ENCODE results near the gene HIF1A.
A peak's percentile ranks its signal among the peaks of the same experiment; 100 is the strongest.

The HIF1A gene

DNA sequence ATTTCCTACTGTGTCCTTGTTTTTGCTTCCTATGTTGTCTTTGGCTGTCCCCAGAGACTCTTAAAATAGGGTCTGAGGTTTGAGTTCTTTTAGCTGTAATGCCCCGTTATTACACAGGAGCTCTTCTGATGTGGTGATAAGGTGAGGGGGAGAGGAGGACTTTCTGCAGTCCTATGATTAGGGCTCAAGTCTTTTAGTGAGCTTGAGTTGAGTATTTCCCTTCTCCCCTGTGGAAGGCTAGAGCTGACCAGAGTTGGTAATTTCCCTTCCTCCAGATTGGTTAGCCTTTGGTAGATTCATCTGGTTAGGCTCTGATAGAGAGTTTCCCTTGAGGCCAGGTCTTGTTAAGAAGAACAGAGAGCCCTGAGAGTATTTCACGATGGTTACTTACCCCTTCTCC, 4.3 kb upstream of the HIF1A start:
- Mint-ChIP-seq H3K4me3 (no peak overlapping the region), H3K27ac (peak overlapping the region; percentile 86), H3K4me1 (ENCODE audit: low read depth) (peaks cover 37% of the 10 kb centered on the region), H3K9me3 (no peaks in the 10 kb centered on the region), H3K27me3 (no peaks in the 10 kb centered on the region), H3K36me3 (ENCODE audit: low read depth) (peaks cover 9% of the 10 kb centered on the region)
- DNase-seq, result no peak

DNA sequence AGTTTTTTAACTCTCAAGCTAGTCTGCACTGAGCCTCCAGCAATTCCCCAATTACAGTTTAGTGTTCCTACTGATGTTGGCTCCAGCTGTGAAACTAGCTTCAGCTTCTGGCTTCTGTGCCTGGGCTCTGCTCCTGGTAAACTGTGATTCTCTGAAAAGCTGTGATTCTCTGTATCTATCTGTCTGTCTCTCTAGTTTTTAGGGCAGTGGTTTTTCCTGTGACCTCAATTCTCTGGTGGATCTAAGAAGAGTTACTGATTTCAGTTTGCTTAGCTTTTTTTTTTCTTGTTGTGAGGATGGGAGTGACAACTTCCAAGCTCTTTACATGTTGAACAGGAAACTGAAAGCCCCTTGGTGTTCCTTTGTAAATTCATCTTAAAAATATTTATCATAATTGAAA, 3.8 kb upstream of the HIF1A start:
- Mint-ChIP-seq H3K27ac (peak overlapping the region; percentile 86), H3K4me3 (peak overlapping the region; percentile 14)

DNA sequence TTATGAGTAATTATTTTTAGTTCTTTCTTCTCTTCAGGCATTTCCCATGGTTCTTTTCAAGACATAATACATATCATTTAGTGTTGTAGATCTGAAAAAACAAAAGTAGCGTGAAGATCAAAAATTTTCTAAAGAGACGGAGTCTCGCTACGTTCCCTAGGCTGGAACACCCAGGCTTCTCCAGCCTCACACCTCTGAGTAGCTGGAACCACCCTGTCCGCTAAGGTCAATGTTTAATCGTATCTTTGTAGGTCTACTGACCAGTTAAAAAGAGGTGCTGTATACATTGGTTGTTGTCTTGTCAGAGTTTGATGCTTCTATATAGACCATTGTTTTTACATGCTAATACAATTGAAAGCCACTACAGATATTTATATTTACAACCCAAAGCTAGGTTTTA, 1.3 kb upstream of the HIF1A start:
- H3K4me3 Mint-ChIP-seq, result peak overlapping the region; percentile 93
- H3K4me1 Mint-ChIP-seq (ENCODE audit: low read depth), result peaks cover 46% of the 10 kb centered on the region
- H3K27me3 Mint-ChIP-seq, result no peaks in the 10 kb centered on the region
- peak overlapping the region; percentile 98 for H3K27ac Mint-ChIP-seq
- DNase-seq, result no peak
- H3K36me3 Mint-ChIP-seq (ENCODE audit: low read depth), result peaks cover 39% of the 10 kb centered on the region
- H3K9me3 Mint-ChIP-seq, result no peaks in the 10 kb centered on the region

More for the DNA sequence above, 3.8 kb upstream of the HIF1A start:
- no peak for DNase-seq
- Mint-ChIP-seq H3K9me3 (no peaks in the 10 kb centered on the region), H3K4me1 (ENCODE audit: low read depth) (peaks cover 37% of the 10 kb centered on the region), H3K27me3 (no peaks in the 10 kb centered on the region), H3K36me3 (ENCODE audit: low read depth) (peaks cover 14% of the 10 kb centered on the region)

DNA sequence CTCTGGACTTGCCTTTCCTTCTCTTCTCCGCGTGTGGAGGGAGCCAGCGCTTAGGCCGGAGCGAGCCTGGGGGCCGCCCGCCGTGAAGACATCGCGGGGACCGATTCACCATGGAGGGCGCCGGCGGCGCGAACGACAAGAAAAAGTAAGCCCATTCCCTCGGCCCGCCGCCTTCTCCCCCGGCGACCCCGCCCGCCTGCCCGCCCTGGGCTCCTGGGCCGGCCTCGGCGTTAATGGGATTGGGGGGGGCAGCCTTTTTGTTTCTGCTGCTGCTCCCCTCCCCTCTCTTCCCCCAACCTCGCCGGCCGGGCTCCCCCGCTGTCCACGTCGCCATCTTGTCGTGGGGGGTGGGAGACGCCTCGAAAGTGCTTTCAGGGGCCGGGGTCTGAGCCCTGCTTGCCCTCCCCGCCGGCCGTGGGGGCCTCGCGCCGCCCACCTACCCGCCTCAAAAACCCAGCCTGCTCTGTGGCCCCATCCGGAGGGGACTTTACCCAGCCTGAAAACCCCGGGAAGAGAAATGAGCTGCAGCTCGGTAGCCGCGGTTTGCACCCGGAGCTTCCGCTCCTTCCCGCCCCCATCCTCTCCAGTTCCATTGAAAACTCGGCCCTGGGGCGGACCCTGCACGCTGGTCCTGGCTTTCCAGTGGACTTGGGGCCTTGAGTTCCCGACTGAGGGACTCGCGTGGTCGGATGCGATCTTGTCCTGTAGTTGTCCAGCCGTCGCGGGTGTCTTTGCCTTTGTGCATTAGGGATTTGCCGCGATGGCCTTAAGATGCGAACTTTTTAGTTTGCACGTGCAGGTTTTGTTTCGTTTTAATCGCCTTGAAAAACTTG, 598 bp downstream of the HIF1A start:
- peak; percentile 77 for DNase-seq
- no peaks in the 10 kb centered on the region for H3K9me3 Mint-ChIP-seq

DNA sequence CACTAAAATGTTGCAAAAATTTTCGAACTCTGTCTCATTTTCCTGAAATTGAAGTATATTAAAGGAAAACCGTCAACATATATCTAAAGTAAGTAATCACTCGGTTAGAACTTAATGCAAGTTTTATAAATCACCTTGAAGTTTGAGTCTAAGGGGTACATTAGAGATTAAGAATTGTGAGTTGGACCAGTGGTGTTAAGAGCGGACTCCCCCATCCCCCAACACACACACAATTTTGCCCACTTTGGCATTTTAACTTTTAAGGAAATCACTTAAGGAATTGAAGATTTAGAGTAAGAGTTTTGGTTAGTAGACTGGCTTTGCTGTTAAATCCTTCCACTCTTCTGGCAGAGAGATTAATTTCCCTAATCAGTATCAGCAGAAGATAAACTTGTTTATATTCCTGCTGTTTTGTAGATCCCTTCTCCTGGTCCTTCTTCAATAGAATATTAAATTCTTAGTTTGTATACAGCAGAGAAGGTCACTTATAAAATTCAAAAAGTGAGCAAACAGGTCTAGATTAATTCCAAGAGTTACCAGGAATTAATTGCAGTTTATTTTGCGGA, 1.5 kb downstream of the HIF1A start:
- Mint-ChIP-seq H3K27ac (peak overlapping the region; percentile 98), H3K27me3 (no peaks in the 10 kb centered on the region), H3K4me1 (ENCODE audit: low read depth) (peaks cover 53% of the 10 kb centered on the region), H3K9me3 (no peaks in the 10 kb centered on the region), H3K36me3 (ENCODE audit: low read depth) (peaks cover 64% of the 10 kb centered on the region), H3K4me3 (peak overlapping the region; percentile 93)
- DNase-seq, result no peak

More for the DNA sequence above, 598 bp downstream of the HIF1A start:
- Mint-ChIP-seq H3K36me3 (ENCODE audit: low read depth) (peaks cover 56% of the 10 kb centered on the region), H3K27ac (peak overlapping the region; percentile 98), H3K27me3 (no peaks in the 10 kb centered on the region), H3K4me1 (ENCODE audit: low read depth) (peaks cover 54% of the 10 kb centered on the region), H3K4me3 (peak overlapping the region; percentile 93)

DNA sequence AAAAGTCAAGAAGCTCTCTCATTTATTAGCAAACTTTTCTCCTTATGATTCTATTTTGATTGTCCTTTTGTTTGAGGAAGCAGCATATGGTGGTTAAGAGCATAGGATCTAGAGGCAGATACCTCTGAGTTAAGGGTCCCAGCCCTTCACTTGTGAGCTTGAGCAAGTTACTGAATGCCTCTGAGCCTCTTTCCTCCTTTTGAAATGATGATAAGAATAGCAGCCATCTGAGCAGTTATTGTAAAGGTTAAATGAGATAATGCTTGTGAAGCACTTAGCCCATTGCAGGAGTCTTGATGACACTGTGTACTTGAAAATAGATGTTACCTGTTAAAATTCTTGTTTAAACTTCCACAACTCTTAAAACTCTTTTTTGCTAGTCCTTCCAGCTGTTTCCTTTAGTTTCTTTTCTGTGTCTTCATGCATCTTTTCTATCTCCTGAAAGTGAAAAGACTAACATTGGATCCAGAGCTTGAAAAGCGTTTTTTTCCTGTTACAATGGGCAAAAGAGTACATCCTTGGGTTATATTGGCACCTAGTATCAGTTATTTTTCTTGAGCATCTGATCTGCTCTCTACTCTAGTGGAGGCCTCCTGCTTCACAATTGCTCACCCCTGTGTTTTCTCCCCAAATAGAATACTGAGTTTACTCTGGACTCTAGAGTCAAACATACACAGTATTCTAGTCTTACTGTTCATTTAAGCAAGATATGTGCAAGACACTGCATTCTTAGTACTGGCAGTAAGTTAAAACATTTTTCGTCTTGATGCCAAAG, 3.1 kb downstream of the HIF1A start:
- H3K27ac Mint-ChIP-seq, result peak overlapping the region; percentile 90
- H3K27me3 Mint-ChIP-seq, result no peaks in the 10 kb centered on the region
- H3K4me1 Mint-ChIP-seq (ENCODE audit: low read depth), result peaks cover 57% of the 10 kb centered on the region
- no peak for DNase-seq
- peak overlapping the region; percentile 93 for H3K4me3 Mint-ChIP-seq
- peaks cover 73% of the 10 kb centered on the region for H3K36me3 Mint-ChIP-seq (ENCODE audit: low read depth)
- no peaks in the 10 kb centered on the region for H3K9me3 Mint-ChIP-seq

DNA sequence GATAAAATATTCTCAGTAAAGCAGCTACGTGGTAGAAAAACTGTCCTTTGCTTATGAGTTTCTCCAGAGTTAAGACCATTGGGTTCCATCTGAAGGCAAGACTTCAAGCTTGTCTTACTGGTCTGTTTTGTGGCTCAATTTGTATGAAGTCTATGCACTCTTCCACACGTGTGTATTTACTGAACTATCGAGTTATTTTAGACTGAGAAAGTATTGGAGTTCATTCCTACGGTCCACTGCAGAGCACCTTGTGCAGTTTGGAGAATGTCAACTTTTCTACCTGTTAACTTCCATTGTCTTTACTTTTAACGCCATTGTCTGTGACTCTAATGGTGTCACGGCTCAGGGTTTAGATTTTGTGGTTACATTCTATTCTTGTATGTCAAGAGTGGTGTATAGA, 3.7 kb downstream of the HIF1A start:
- no peak for DNase-seq

DNA sequence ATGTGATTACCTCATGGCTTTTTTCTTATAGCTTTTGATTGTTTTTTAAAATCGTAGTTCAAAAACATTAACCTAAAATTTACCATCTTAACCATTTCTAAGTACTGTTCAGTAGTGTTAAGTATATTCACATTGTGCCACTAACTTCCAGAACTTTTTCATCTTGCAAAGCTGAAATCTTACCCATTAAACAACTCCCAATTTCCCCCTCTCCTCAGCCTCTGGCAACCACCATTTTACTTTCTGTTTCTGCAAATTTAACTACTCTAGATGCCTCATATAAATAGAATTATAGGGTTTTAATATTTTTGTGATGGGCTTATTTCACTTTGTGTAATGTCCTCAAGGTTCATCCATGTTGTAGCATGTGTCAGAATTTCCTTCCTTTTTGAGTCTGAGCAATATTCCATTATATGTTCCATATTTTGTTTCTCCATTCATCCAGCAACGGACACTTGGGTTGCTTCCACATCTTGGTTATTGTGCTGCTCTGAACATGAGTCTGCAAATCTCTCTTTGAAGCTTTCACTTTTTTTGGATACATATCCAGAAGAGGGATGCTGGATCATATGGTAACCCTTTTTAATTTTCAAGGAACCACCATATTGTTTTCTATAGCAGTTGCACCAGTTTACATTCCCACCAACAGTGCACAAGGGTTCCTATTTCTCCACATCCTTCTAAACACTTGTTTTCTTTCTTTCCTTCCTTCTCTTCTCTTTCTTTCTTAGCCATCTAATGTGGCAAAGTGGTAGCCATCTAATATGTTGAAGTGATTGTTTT, 5.0 kb downstream of the HIF1A start:
- Mint-ChIP-seq H3K4me3 (peak overlapping the region; percentile 93), H3K36me3 (ENCODE audit: low read depth) (peaks cover 87% of the 10 kb centered on the region), H3K4me1 (ENCODE audit: low read depth) (peaks cover 63% of the 10 kb centered on the region), H3K9me3 (no peaks in the 10 kb centered on the region), H3K27me3 (no peaks in the 10 kb centered on the region), H3K27ac (peak overlapping the region; percentile 79)
- no peak for DNase-seq

More for the DNA sequence above, 3.7 kb downstream of the HIF1A start:
- Mint-ChIP-seq H3K27me3 (no peaks in the 10 kb centered on the region), H3K4me3 (peak overlapping the region; percentile 93), H3K27ac (peak overlapping the region; percentile 90), H3K4me1 (ENCODE audit: low read depth) (peaks cover 61% of the 10 kb centered on the region), H3K36me3 (ENCODE audit: low read depth) (peaks cover 78% of the 10 kb centered on the region), H3K9me3 (no peaks in the 10 kb centered on the region)

DNA sequence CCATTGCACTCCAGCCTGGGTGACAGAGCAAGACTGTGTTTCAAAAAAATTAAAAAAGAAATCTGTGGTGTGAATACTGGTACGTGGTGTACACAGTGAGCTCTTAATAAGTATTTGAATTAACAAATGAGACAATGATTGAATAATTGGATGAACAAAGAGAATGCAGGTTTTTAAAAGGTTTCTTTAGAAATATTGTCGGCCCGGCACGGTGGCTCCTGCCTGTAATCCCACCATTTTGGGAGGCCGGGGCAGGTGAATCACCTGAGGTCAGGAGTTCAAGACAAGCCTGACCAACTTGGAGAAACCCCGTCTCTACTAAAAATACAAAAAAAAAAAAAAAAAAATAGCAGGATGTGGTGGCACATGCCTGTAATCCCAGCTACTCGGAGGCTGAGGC, 6.6 kb downstream of the HIF1A start:
- Mint-ChIP-seq H3K4me3 (peak overlapping the region; percentile 72), H3K27ac (peak overlapping the region; percentile 86), H3K4me1 (ENCODE audit: low read depth) (peaks cover 80% of the 10 kb centered on the region), H3K27me3 (no peaks in the 10 kb centered on the region), H3K9me3 (no peaks in the 10 kb centered on the region), H3K36me3 (ENCODE audit: low read depth) (peaks cover 88% of the 10 kb centered on the region)
- peak; percentile 37 for DNase-seq

DNA sequence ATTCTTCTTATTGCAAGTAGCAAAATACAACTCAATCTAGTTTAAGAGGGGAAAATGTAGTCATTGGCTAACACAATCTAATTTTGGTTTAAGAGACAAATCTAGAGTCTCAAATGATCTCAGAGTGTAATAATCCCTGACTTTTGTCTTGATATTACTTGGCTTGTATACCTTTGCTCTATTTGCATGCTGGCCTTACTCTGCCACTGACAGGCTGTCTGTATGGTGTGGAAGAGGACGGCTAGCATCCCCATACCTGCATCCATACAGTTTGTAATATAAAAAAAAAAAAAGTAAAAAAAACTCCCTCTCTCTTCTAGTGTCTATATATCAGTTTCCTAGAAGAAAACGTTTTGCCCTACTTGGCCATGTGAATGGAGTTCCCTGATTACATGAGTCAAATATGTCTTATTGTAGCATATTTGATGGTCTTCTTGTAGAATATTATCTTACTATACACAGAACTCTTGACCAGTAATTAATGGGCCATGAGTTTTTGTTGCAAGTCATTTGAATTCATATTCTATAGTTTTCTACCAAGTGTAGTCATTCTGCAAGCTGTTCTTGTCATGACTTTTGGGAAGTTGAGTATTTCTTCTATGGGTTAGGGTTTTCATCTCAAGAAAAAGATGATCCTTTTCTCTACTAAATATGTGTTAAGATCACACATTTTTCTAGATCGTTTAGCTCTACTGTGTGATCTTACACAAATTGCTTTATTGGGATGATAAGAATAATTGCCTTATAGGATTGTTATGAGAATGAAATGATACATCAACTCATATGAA, 8.2 kb downstream of the HIF1A start:
- Mint-ChIP-seq H3K36me3 (ENCODE audit: low read depth) (peaks cover 83% of the 10 kb centered on the region), H3K4me3 (peak overlapping the region; percentile 72), H3K4me1 (ENCODE audit: low read depth) (peaks cover 83% of the 10 kb centered on the region), H3K27ac (peak overlapping the region; percentile 88), H3K9me3 (no peaks in the 10 kb centered on the region), H3K27me3 (no peaks in the 10 kb centered on the region)
- DNase-seq, result no peak

DNA sequence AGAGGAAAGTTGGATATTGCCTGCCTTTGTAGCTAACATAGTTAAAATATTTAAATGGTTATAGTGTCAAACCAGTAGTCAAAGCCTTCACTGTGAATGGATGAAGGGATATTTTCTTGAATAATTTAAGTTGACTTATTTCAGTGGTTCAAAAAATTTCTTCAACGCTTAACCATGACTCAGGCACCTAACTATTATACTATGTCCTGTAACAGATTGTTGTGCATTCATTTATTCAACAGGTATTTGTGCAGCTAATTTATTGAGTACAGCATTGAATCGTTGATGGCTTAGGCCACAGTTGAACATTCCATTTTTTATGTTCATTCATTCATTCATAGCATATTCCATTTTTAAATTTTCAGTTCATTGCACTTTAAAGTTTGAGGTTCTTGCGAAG, 9.2 kb downstream of the HIF1A start:
- Mint-ChIP-seq H3K27ac (peak overlapping the region; percentile 88), H3K9me3 (no peaks in the 10 kb centered on the region), H3K27me3 (no peaks in the 10 kb centered on the region), H3K4me3 (peak overlapping the region; percentile 72), H3K36me3 (ENCODE audit: low read depth) (peaks cover 82% of the 10 kb centered on the region), H3K4me1 (ENCODE audit: low read depth) (peaks cover 86% of the 10 kb centered on the region)
- DNase-seq, result no peak

DNA sequence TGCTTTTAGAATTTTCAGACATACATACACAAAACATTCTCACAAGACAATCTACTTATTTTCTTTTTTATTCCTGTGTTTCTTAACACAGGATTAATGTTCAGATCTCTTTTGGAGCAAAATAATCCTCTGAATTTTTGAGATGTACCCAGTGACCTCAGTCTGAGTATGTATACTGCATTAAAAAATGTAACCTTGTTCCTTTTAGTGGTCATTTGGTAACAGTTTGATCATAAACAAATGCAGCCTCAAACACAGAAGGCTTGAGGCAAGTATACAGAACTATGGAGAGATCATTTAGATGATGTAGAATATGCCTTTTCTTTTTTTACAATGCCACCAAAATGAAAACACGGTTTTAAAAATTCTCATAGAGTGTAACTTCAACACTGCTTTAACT, 9.7 kb downstream of the HIF1A start:
- peaks cover 87% of the 10 kb centered on the region for H3K4me1 Mint-ChIP-seq (ENCODE audit: low read depth)
- no peaks in the 10 kb centered on the region for H3K9me3 Mint-ChIP-seq
- no peak for DNase-seq
- no peaks in the 10 kb centered on the region for H3K27me3 Mint-ChIP-seq
- H3K27ac Mint-ChIP-seq, result peak overlapping the region; percentile 88
- peaks cover 81% of the 10 kb centered on the region for H3K36me3 Mint-ChIP-seq (ENCODE audit: low read depth)
- peak overlapping the region; percentile 7 for H3K4me3 Mint-ChIP-seq

DNA sequence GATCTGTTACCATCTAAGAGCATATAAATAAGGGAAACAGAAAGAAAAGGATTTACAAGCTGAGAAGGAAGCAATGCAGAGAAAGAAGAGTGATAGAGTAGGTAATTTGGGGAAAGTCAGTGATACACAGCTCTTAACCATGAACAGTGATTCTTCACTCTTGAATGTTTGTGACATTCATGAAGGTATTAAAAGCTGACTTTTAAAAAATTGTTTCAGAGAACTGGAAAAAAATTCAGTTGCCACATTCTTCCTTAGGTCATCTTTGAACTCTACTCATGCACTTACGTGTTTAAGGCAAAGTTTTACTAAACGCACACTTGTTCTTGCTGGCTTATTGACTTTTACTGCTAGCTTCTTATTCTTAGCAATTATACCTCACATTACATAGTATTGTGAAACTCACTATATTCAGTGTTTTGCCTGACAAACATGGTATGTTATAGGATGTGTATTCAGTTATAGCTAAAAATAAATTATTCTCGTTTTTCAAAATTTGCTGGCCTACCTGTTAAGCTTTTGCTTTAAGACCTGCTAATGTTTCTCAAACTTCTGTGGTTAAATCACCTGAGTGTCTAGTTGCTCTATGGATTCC, 10.9 kb downstream of the HIF1A start:
- H3K36me3 Mint-ChIP-seq (ENCODE audit: low read depth), result peaks cover 80% of the 10 kb centered on the region
- peaks cover 86% of the 10 kb centered on the region for H3K4me1 Mint-ChIP-seq (ENCODE audit: low read depth)
- no peak for DNase-seq
- H3K27ac Mint-ChIP-seq, result peak overlapping the region; percentile 58
- no peaks in the 10 kb centered on the region for H3K9me3 Mint-ChIP-seq
- H3K27me3 Mint-ChIP-seq, result no peaks in the 10 kb centered on the region
- peak overlapping the region; percentile 18 for H3K4me3 Mint-ChIP-seq

All from activated T-cell treated with anti-CD3 and anti-CD28 coated beads, Interleukin-2, amount 50 U/mL, for 24 hours (primary cell).